Hepatocyte (in vitro differentiated cells): Measurements from ENCODE around the gene LRRC8A. TPM values are rescaled to one million over a fixed set of nuclear protein-coding genes. Genes with fewer than 3 reads are reported as not detected.

ENCODE experiments used
- DNase-seq: peaks from one replicate; pipeline ENCODE4 v3.0.0-alpha.2; 2016; ENCODE audit warnings: low spot score
- H2AFZ ChIP-seq: fragments of 200-600 bp; sonication (generic); 2 replicates; pipeline ENCODE4 v1.6.0; 2016; ENCODE audit warnings: antibody characterized with exemption, mild to moderate bottlenecking
- H3K27ac ChIP-seq: fragments of 200-600 bp; sonication (generic); 2 replicates; pipeline ENCODE4 v1.5.1; 2016; ENCODE audit warnings: mild to moderate bottlenecking
- H3K27me3 ChIP-seq: fragments of 200-600 bp; sonication (generic); 2 replicates; pipeline ENCODE4 v1.6.1; 2016
- H3K36me3 ChIP-seq: fragments of 200-600 bp; sonication (generic); replicated peaks from 2 replicates; pipeline ENCODE4 v1.5.1; 2016; ENCODE audit warnings: low read depth; ENCODE audit not compliant: insufficient read depth
- H3K4me1 ChIP-seq: fragments of 200-600 bp; sonication (generic); 2 replicates; pipeline ENCODE4 v1.5.1; 2016; ENCODE audit warnings: mild to moderate bottlenecking, moderate library complexity; ENCODE audit not compliant: insufficient read depth
- H3K4me2 ChIP-seq: fragments of 200-600 bp; sonication (generic); 2 replicates; pipeline ENCODE4 v1.6.0; 2016
- H3K4me3 ChIP-seq: fragments of 200-600 bp; sonication (generic); 2 replicates; pipeline ENCODE4 v1.5.1; 2016; ENCODE audit warnings: mild to moderate bottlenecking
- H3K79me2 ChIP-seq: fragments of 200-600 bp; sonication (generic); 2 replicates; pipeline ENCODE4 v1.6.0; 2017; ENCODE audit warnings: mild to moderate bottlenecking
- H3K9me2 ChIP-seq: fragments of 200-600 bp; sonication (generic); replicated peaks from 2 replicates; pipeline ENCODE4 v1.6.0; 2017; ENCODE audit warnings: mild to moderate bottlenecking; ENCODE audit not compliant: insufficient read depth
- H3K9me3 ChIP-seq: fragments of 200-600 bp; sonication (generic); 2 replicates; pipeline ENCODE4 v1.5.1; 2016; ENCODE audit warnings: low read depth, mild to moderate bottlenecking
- H4K20me1 ChIP-seq: fragments of 200-600 bp; sonication (generic); 2 replicates; pipeline ENCODE4 v1.6.0; 2016; ENCODE audit warnings: mild to moderate bottlenecking; ENCODE audit not compliant: insufficient read depth, poor library complexity, severe bottlenecking
- CTCF ChIP-seq: fragments of 200-600 bp; sonication (generic); IDR thresholded peaks from 2 replicates; pipeline ENCODE4 v1.5.1; 2016; ENCODE audit warnings: antibody characterized with exemption, mild to moderate bottlenecking; ENCODE audit not compliant: poor library complexity
- EZH2 ChIP-seq: fragments of 200-600 bp; sonication (generic); IDR thresholded peaks from 2 replicates; pipeline ENCODE4 v1.6.1; 2016; ENCODE audit warnings: antibody characterized with exemption, mild to moderate bottlenecking, borderline replicate concordance
- EZH2phosphoT487 ChIP-seq: fragments of 200-600 bp; sonication (generic); IDR thresholded peaks from one replicate; pipeline ENCODE4 v1.6.1; 2018; ENCODE audit warnings: antibody characterized with exemption, mild to moderate bottlenecking, low read depth, moderate library complexity; ENCODE audit not compliant: unreplicated experiment, severe bottlenecking
- WGBS: methylation state at CpG from one replicate; pipeline ENCODE4 v1.1.6; 2016; ENCODE audit warnings: low lambda C conversion rate; ENCODE audit errors: missing lambda C conversion rate; 5-methylcytosine and 5-hydroxymethylcytosine counted together
- polyA plus RNA-seq: library from polyadenylated mRNA; unstranded; fragments of >200 nt; fragmentation: Nextera tagmentation; extraction: Ambion mirVana; gene quantifications from 2 replicates; pipeline ENCODE4 v1.2.1, GENCODE V29; 2016
- total RNA-seq: library from RNA; depleted of rRNA; stranded (reverse); fragments of >200 nt; gene quantifications from 2 replicates; pipeline ENCODE4 v1.2.3, GENCODE V29; 2014

The LRRC8A gene
- total and polyA plus RNA-seq, 2 experiments from 2014 or later = 30.7 to 55.6 TPM

- Histone ChIP-seq H3K79me2 (no peaks in the 10 kb centered on the region), H3K4me2 (no peak overlapping the region), H3K4me3 (no peak overlapping the region), H3K27ac (peak overlapping the region; percentile 50), H3K9me3 (no peaks in the 10 kb centered on the region), H3K27me3 (no peaks in the 10 kb centered on the region), H3K4me1 (peaks cover 4% of the 10 kb centered on the region), H3K36me3 (no peaks in the 10 kb centered on the region), H2AFZ (no peak overlapping the region), H4K20me1 (no peaks in the 10 kb centered on the region), H3K9me2 (no peaks in the 10 kb centered on the region)
- TF ChIP-seq EZH2phosphoT487 (no peak), EZH2 (no peak), CTCF (no peak)
- DNase-seq = no peak
- WGBS = 86% methylated on average over 5 of the region's 5 CpGs
Observed at GRCh38 chr9:128860937-128861336, 21.0 kb upstream of the LRRC8A start.

- Histone ChIP-seq H3K9me2 (no peaks in the 10 kb centered on the region), H3K79me2 (no peaks in the 10 kb centered on the region), H2AFZ (no peak overlapping the region), H3K4me2 (no peak overlapping the region), H3K9me3 (no peaks in the 10 kb centered on the region), H3K36me3 (no peaks in the 10 kb centered on the region), H3K4me1 (peaks cover 3% of the 10 kb centered on the region), H3K27ac (no peak overlapping the region), H3K4me3 (no peak overlapping the region), H4K20me1 (no peaks in the 10 kb centered on the region), H3K27me3 (no peaks in the 10 kb centered on the region)
- DNase-seq = no peak
- TF ChIP-seq EZH2 = no peak
- no peak for TF ChIP-seq CTCF
- TF ChIP-seq EZH2phosphoT487 = no peak
- WGBS = 74% methylated on average over 6 of the region's 6 CpGs
Observed at GRCh38 chr9:128861501-128861900, 20.4 kb upstream of the LRRC8A start.

GRCh38 chr9:128862401-128862851 lies 19.5 kb upstream of the LRRC8A start:
- no peaks in the 10 kb centered on the region for H4K20me1 ChIP-seq
- H3K27ac ChIP-seq = no peak overlapping the region

More at GRCh38 chr9:128862401-128862851, 19.5 kb upstream of the LRRC8A start:
- Histone ChIP-seq H3K79me2 (no peaks in the 10 kb centered on the region), H3K4me2 (no peak overlapping the region), H3K4me3 (no peak overlapping the region), H3K27me3 (no peaks in the 10 kb centered on the region), H3K9me3 (no peaks in the 10 kb centered on the region), H2AFZ (no peak overlapping the region), H3K36me3 (no peaks in the 10 kb centered on the region), H3K9me2 (no peaks in the 10 kb centered on the region), H3K4me1 (no peaks in the 10 kb centered on the region)
- 92% methylated on average over 6 of the region's 6 CpGs for WGBS
- DNase-seq = no peak
- TF ChIP-seq EZH2phosphoT487 = no peak
- no peak for TF ChIP-seq CTCF
- no peak for TF ChIP-seq EZH2
